GM23338 (cell line): ENCODE measurements around the gene NCOR2. TPM values are rescaled to one million over a fixed set of nuclear protein-coding genes. Genes with fewer than 3 reads are reported as not detected.

Experiments
- ATAC-seq: fragments of 200-7000 bp; cut with Tn5 transposase; 3 replicates; pipeline ENCODE4 v1.9.1; 2020
- DNase-seq: peaks from one replicate; pipeline ENCODE4 v3.0.0-alpha.2; 2015; ENCODE audit warnings: low spot score
- H2AFZ ChIP-seq: fragments of 200-600 bp; sonication (generic); 2 replicates; pipeline ENCODE4 v1.8.0; 2016; ENCODE audit warnings: antibody characterized with exemption, mild to moderate bottlenecking, moderate library complexity
- H3F3A ChIP-seq: fragments of 200-600 bp; sonication (generic); replicated peaks from 2 replicates; pipeline ENCODE4 v1.8.0; 2017; ENCODE audit warnings: antibody characterized with exemption, mixed run types, low read depth
- H3K27ac ChIP-seq: fragments of 200-600 bp; sonication (generic); 2 replicates; pipeline ENCODE4 v1.6.1; 2016; ENCODE audit warnings: low read depth
- H3K27me3 ChIP-seq: fragments of 200-600 bp; sonication (generic); 2 replicates; pipeline ENCODE4 v1.8.0; 2016; ENCODE audit warnings: mild to moderate bottlenecking, mixed run types, moderate library complexity; ENCODE audit not compliant: insufficient read depth
- H3K36me3 ChIP-seq: fragments of 200-600 bp; sonication (generic); 2 replicates; pipeline ENCODE4 v1.8.0; 2016; ENCODE audit warnings: mild to moderate bottlenecking; ENCODE audit not compliant: insufficient read depth
- H3K4me1 ChIP-seq: fragments of 200-600 bp; sonication (generic); 2 replicates; pipeline ENCODE4 v1.8.0; 2016; ENCODE audit warnings: mild to moderate bottlenecking, moderate library complexity; ENCODE audit not compliant: insufficient read depth
- H3K4me2 ChIP-seq: fragments of 200-600 bp; sonication (generic); 2 replicates; pipeline ENCODE4 v1.7.1; 2017; ENCODE audit warnings: mixed run types
- H3K4me3 ChIP-seq: fragments of 200-600 bp; sonication (generic); 2 replicates; pipeline ENCODE4 v1.6.1; 2016; ENCODE audit warnings: mixed run types
- H3K79me2 ChIP-seq: fragments of 200-600 bp; sonication (generic); replicated peaks from 2 replicates; pipeline ENCODE4 v1.8.0; 2017; ENCODE audit warnings: mild to moderate bottlenecking; ENCODE audit not compliant: insufficient read depth
- H3K9me2 ChIP-seq: fragments of 200-600 bp; sonication (generic); 2 replicates; pipeline ENCODE4 v1.8.0; 2017; ENCODE audit not compliant: insufficient read depth
- H4K20me1 ChIP-seq: fragments of 200-600 bp; sonication (generic); replicated peaks from 2 replicates; pipeline ENCODE4 v1.8.0; 2017; ENCODE audit warnings: mild to moderate bottlenecking; ENCODE audit not compliant: insufficient read depth
- H3K27ac Mint-ChIP-seq: 2 replicates; pipeline ENCODE4 v1.8.0; 2020; ENCODE audit warnings: inconsistent platforms, mild to moderate bottlenecking, moderate library complexity, mixed read lengths
- H3K27me3 Mint-ChIP-seq: 3 replicates; pipeline ENCODE4 v1.8.0; 2022; ENCODE audit warnings: low read depth, mild to moderate bottlenecking, moderate library complexity, mixed read lengths, inconsistent platforms; ENCODE audit not compliant: insufficient read depth, poor library complexity
- H3K36me3 Mint-ChIP-seq: 3 replicates; pipeline ENCODE4 v1.8.0; 2021; ENCODE audit warnings: low read depth, mild to moderate bottlenecking, inconsistent platforms, moderate library complexity, mixed read lengths
- H3K4me1 Mint-ChIP-seq: 3 replicates; pipeline ENCODE4 v1.8.0; 2020; ENCODE audit warnings: mild to moderate bottlenecking, inconsistent platforms, mixed read lengths
- H3K4me3 Mint-ChIP-seq: 3 replicates; pipeline ENCODE4 v1.8.0; 2021; ENCODE audit warnings: moderate library complexity, mild to moderate bottlenecking, inconsistent platforms, mixed read lengths
- H3K9me3 Mint-ChIP-seq: 3 replicates; pipeline ENCODE4 v1.8.0; 2020; ENCODE audit warnings: moderate library complexity, mild to moderate bottlenecking, inconsistent platforms, mixed read lengths
- CREB1 ChIP-seq: fragments of 250-450 bp; sonication (Bioruptor Pico); IDR thresholded peaks from 2 replicates; pipeline ENCODE4 v1.5.0; 2020; ENCODE audit warnings: low read depth, mild to moderate bottlenecking, moderate library complexity
- EZH2phosphoT487 ChIP-seq: fragments of 200-600 bp; sonication (generic); IDR thresholded peaks from one replicate; pipeline ENCODE4 v1.8.1; 2018; ENCODE audit warnings: antibody characterized with exemption; ENCODE audit not compliant: unreplicated experiment
- JUNB ChIP-seq: IDR thresholded peaks from one replicate; pipeline ENCODE4 v1.6.1; 2016; ENCODE audit warnings: antibody characterized with exemption; ENCODE audit not compliant: unreplicated experiment
- STAT1 ChIP-seq: IDR thresholded peaks from one replicate; pipeline ENCODE4 v1.6.1; 2016; ENCODE audit warnings: antibody characterized with exemption; ENCODE audit not compliant: unreplicated experiment
- ZNF331 ChIP-seq: fragments of 250-450 bp; sonication (Bioruptor Pico); IDR thresholded peaks from 2 replicates; pipeline ENCODE4 v1.5.0; 2020; ENCODE audit warnings: low read depth, mild to moderate bottlenecking, moderate library complexity
- polyA plus RNA-seq: library from polyadenylated mRNA; unstranded; fragments of >200 nt; fragmentation: Nextera tagmentation; extraction: Ambion mirVana; gene quantifications from 2 replicates; pipeline ENCODE4 v1.2.1, GENCODE V29; 2016
- total RNA-seq: library from RNA; depleted of rRNA; stranded (reverse); fragments of >200 nt; shearing (Covaris generic); gene quantifications from 2 replicates; pipeline ENCODE4 v1.2.3, GENCODE V29; 2014
- TF ChIP-seq, protein P1 (sequence below), 2 experiments: fragments of 200-600 bp in 1 of 2; sonication (generic) in 1 of 2; conservative IDR thresholded peaks; 2 replicates each; pipeline versions ENCODE4 v1.5.1 to v1.6.1; 2016 to 2017; ENCODE audit warnings: antibody characterized with exemption in 2 of 2, low read depth in 2 of 2, mild to moderate bottlenecking in 2 of 2, moderate library complexity in 1 of 2
- TF ChIP-seq, protein P2 (sequence below): IDR thresholded peaks from 2 replicates; pipeline ENCODE4 v1.6.1; 2016; ENCODE audit warnings: antibody characterized with exemption
- TF ChIP-seq, protein P3 (sequence below): fragments of 250-450 bp; sonication (Bioruptor Pico); IDR thresholded peaks from 2 replicates; pipeline ENCODE4 v1.5.0; 2020; ENCODE audit warnings: mild to moderate bottlenecking, moderate library complexity

NCOR2 gene
- total and polyA plus RNA-seq, 2 experiments from 2014 or later = 69.6 to 190 TPM

DNA sequence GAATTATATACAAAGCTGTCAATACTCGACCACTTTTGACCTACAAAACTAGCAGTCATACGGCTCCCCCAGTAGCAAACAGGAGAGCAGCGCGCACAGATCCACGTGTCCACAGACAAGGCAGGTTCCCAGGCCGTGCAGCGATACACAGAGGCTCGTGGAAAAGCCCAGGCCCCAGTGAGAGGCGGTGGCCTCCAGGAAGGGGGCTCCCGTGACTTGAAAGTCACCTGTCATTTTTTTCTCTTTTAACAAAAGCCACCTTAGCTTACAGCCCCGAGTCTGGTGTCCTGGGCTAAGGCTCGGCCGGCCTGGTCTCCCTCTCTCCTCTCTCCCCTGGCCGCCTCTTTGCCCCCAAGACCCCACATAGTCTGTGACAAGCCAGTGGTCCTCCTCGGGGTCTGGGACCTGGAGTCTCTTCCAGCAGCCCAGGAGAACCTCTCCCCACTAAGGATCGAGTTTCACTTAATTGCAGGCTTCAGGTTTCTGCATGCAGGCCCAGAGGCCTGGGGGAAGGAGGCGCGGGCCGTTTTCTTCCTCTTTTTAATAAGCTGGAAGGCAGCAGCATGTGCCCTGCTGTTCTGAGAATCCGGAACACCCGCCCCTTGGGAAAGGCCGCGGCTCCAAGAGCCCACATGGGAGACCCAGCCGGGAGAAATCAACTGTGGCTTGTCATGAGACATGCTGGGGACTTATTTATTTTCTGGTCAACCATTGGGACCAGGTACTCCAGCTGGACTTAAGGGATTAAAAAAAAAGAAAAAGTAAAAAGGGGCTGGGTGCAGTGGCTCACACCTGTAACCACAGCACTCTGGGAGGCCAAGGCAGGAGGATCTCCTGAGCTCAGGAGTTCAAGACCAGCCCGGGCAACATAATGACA, 15.9 kb downstream of the NCOR2 start:
- Histone ChIP-seq H3K27me3 (no peaks in the 10 kb centered on the region), H3K36me3 (no peaks in the 10 kb centered on the region), H3K4me2 (peak overlapping the region; percentile 72), H3F3A (peaks cover 10% of the 10 kb centered on the region; the same call in 1 of the 2 replicates), H3K9me2 (no peaks in the 10 kb centered on the region), H3K79me2 (peaks cover 100% of the 10 kb centered on the region), H3K4me1 (peaks cover 35% of the 10 kb centered on the region), H2AFZ (no peak overlapping the region), H3K4me3 (peak overlapping the region; percentile 29; the same call in 1 of the 2 replicates), H3K27ac (peak overlapping the region; percentile 84), H4K20me1 (peaks cover 73% of the 10 kb centered on the region)
- H3K9me3 Mint-ChIP-seq = no peaks in the 10 kb centered on the region
- ATAC-seq (peak; percentile 76), DNase-seq (peak; percentile 84)
- peaks cover 22% of the 10 kb centered on the region for H3K27me3 Mint-ChIP-seq
- peaks cover 60% of the 10 kb centered on the region for H3K4me1 Mint-ChIP-seq
- TF ChIP-seq, protein P1, sequence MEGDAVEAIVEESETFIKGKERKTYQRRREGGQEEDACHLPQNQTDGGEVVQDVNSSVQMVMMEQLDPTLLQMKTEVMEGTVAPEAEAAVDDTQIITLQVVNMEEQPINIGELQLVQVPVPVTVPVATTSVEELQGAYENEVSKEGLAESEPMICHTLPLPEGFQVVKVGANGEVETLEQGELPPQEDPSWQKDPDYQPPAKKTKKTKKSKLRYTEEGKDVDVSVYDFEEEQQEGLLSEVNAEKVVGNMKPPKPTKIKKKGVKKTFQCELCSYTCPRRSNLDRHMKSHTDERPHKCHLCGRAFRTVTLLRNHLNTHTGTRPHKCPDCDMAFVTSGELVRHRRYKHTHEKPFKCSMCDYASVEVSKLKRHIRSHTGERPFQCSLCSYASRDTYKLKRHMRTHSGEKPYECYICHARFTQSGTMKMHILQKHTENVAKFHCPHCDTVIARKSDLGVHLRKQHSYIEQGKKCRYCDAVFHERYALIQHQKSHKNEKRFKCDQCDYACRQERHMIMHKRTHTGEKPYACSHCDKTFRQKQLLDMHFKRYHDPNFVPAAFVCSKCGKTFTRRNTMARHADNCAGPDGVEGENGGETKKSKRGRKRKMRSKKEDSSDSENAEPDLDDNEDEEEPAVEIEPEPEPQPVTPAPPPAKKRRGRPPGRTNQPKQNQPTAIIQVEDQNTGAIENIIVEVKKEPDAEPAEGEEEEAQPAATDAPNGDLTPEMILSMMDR (conservative IDR thresholded peaks at IDR 0.05; ENCODE audit: low read depth in 2 of 2) = no peak
- TF ChIP-seq, protein P2, sequence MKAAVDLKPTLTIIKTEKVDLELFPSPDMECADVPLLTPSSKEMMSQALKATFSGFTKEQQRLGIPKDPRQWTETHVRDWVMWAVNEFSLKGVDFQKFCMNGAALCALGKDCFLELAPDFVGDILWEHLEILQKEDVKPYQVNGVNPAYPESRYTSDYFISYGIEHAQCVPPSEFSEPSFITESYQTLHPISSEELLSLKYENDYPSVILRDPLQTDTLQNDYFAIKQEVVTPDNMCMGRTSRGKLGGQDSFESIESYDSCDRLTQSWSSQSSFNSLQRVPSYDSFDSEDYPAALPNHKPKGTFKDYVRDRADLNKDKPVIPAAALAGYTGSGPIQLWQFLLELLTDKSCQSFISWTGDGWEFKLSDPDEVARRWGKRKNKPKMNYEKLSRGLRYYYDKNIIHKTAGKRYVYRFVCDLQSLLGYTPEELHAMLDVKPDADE = no peak
- TF ChIP-seq CREB1 (CRISPR knock-in tag) = no peak
- no peak for TF ChIP-seq STAT1
- TF ChIP-seq ZNF331 = no peak
- TF ChIP-seq, protein P3, sequence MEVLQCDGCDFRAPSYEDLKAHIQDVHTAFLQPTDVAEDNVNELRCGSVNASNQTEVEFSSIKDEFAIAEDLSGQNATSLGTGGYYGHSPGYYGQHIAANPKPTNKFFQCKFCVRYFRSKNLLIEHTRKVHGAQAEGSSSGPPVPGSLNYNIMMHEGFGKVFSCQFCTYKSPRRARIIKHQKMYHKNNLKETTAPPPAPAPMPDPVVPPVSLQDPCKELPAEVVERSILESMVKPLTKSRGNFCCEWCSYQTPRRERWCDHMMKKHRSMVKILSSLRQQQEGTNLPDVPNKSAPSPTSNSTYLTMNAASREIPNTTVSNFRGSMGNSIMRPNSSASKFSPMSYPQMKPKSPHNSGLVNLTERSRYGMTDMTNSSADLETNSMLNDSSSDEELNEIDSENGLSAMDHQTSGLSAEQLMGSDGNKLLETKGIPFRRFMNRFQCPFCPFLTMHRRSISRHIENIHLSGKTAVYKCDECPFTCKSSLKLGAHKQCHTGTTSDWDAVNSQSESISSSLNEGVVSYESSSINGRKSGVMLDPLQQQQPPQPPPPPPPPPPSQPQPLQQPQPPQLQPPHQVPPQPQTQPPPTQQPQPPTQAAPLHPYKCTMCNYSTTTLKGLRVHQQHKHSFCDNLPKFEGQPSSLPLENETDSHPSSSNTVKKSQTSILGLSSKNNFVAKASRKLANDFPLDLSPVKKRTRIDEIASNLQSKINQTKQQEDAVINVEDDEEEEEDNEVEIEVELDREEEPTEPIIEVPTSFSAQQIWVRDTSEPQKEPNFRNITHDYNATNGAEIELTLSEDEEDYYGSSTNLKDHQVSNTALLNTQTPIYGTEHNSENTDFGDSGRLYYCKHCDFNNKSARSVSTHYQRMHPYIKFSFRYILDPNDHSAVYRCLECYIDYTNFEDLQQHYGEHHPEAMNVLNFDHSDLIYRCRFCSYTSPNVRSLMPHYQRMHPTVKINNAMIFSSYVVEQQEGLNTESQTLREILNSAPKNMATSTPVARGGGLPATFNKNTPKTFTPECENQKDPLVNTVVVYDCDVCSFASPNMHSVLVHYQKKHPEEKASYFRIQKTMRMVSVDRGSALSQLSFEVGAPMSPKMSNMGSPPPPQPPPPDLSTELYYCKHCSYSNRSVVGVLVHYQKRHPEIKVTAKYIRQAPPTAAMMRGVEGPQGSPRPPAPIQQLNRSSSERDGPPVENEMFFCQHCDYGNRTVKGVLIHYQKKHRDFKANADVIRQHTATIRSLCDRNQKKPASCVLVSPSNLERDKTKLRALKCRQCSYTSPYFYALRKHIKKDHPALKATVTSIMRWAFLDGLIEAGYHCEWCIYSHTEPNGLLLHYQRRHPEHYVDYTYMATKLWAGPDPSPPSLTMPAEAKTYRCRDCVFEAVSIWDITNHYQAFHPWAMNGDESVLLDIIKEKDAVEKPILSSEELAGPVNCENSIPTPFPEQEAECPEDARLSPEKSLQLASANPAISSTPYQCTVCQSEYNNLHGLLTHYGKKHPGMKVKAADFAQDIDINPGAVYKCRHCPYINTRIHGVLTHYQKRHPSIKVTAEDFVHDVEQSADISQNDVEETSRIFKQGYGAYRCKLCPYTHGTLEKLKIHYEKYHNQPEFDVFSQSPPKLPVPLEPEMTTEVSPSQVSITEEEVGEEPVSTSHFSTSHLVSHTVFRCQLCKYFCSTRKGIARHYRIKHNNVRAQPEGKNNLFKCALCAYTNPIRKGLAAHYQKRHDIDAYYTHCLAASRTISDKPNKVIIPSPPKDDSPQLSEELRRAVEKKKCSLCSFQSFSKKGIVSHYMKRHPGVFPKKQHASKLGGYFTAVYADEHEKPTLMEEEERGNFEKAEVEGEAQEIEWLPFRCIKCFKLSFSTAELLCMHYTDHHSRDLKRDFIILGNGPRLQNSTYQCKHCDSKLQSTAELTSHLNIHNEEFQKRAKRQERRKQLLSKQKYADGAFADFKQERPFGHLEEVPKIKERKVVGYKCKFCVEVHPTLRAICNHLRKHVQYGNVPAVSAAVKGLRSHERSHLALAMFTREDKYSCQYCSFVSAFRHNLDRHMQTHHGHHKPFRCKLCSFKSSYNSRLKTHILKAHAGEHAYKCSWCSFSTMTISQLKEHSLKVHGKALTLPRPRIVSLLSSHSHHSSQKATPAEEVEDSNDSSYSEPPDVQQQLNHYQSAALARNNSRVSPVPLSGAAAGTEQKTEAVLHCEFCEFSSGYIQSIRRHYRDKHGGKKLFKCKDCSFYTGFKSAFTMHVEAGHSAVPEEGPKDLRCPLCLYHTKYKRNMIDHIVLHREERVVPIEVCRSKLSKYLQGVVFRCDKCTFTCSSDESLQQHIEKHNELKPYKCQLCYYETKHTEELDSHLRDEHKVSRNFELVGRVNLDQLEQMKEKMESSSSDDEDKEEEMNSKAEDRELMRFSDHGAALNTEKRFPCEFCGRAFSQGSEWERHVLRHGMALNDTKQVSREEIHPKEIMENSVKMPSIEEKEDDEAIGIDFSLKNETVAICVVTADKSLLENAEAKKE = no peak
- TF ChIP-seq JUNB = no peak
- no peak for TF ChIP-seq EZH2phosphoT487
- H3K36me3 Mint-ChIP-seq = peaks cover 18% of the 10 kb centered on the region
- peak overlapping the region; percentile 63 for H3K4me3 Mint-ChIP-seq
- H3K27ac Mint-ChIP-seq = peak overlapping the region; percentile 96
